Measurements from ENCODE around the gene TBC1D9B. TPM values are rescaled to one million over a fixed set of nuclear protein-coding genes. Genes with fewer than 3 reads are reported as not detected.

TBC1D9B gene
- total RNA-seq, 1 experiment from 2014 or later = 70.9 TPM

- H3K27ac Mint-ChIP-seq = peak overlapping the region; percentile 53; the same call in 1 of the 2 replicates
- H3K4me3 Mint-ChIP-seq = no peak overlapping the region
- no peak for TF ChIP-seq ZNF396 (CRISPR knock-in tag; IDR thresholded peaks at IDR 0.05; ENCODE audit: borderline replicate concordance)
- TF ChIP-seq, protein P1, sequence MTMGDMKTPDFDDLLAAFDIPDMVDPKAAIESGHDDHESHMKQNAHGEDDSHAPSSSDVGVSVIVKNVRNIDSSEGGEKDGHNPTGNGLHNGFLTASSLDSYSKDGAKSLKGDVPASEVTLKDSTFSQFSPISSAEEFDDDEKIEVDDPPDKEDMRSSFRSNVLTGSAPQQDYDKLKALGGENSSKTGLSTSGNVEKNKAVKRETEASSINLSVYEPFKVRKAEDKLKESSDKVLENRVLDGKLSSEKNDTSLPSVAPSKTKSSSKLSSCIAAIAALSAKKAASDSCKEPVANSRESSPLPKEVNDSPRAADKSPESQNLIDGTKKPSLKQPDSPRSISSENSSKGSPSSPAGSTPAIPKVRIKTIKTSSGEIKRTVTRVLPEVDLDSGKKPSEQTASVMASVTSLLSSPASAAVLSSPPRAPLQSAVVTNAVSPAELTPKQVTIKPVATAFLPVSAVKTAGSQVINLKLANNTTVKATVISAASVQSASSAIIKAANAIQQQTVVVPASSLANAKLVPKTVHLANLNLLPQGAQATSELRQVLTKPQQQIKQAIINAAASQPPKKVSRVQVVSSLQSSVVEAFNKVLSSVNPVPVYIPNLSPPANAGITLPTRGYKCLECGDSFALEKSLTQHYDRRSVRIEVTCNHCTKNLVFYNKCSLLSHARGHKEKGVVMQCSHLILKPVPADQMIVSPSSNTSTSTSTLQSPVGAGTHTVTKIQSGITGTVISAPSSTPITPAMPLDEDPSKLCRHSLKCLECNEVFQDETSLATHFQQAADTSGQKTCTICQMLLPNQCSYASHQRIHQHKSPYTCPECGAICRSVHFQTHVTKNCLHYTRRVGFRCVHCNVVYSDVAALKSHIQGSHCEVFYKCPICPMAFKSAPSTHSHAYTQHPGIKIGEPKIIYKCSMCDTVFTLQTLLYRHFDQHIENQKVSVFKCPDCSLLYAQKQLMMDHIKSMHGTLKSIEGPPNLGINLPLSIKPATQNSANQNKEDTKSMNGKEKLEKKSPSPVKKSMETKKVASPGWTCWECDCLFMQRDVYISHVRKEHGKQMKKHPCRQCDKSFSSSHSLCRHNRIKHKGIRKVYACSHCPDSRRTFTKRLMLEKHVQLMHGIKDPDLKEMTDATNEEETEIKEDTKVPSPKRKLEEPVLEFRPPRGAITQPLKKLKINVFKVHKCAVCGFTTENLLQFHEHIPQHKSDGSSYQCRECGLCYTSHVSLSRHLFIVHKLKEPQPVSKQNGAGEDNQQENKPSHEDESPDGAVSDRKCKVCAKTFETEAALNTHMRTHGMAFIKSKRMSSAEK (CRISPR knock-in tag; IDR thresholded peaks at IDR 0.05; ENCODE audit: borderline replicate concordance) = no peak
- TF ChIP-seq TP53 (CRISPR knock-in tag; IDR thresholded peaks at IDR 0.05) = no peak
- no peak for TF ChIP-seq ERG (CRISPR knock-in tag; IDR thresholded peaks at IDR 0.05)
- no peak for TF ChIP-seq GRHL2 (CRISPR knock-in tag; IDR thresholded peaks at IDR 0.05; ENCODE audit: insufficient replicate concordance, severe bottlenecking)
- TF ChIP-seq NR1H2 (CRISPR knock-in tag; IDR thresholded peaks at IDR 0.05) = no peak
- no peak for TF ChIP-seq ZMAT4 (CRISPR knock-in tag; IDR thresholded peaks at IDR 0.05)
- no peak for TF ChIP-seq ZNF219 (CRISPR knock-in tag; IDR thresholded peaks at IDR 0.05; ENCODE audit: borderline replicate concordance)
- no peak for TF ChIP-seq HMGA2 (CRISPR knock-in tag; IDR thresholded peaks at IDR 0.05)
- TF ChIP-seq ELF4 (CRISPR knock-in tag; IDR thresholded peaks at IDR 0.05; ENCODE audit: low read depth) = no peak
- TF ChIP-seq FOXJ3 (CRISPR knock-in tag; IDR thresholded peaks at IDR 0.05; ENCODE audit: borderline replicate concordance) = no peak
- no peak for TF ChIP-seq RORB (CRISPR knock-in tag; IDR thresholded peaks at IDR 0.05)
- TF ChIP-seq, protein P2, sequence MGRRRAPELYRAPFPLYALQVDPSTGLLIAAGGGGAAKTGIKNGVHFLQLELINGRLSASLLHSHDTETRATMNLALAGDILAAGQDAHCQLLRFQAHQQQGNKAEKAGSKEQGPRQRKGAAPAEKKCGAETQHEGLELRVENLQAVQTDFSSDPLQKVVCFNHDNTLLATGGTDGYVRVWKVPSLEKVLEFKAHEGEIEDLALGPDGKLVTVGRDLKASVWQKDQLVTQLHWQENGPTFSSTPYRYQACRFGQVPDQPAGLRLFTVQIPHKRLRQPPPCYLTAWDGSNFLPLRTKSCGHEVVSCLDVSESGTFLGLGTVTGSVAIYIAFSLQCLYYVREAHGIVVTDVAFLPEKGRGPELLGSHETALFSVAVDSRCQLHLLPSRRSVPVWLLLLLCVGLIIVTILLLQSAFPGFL (CRISPR knock-in tag; IDR thresholded peaks at IDR 0.05; ENCODE audit: borderline replicate concordance) = no peak
- no peak for TF ChIP-seq ZNF317 (CRISPR knock-in tag; IDR thresholded peaks at IDR 0.05; ENCODE audit: borderline replicate concordance, low read depth)
- TF ChIP-seq ZNF416 (CRISPR knock-in tag; IDR thresholded peaks at IDR 0.05) = no peak
- TF ChIP-seq SP1 (CRISPR knock-in tag; conservative IDR thresholded peaks at IDR 0.05) = no peak
- TF ChIP-seq ZNF263 (CRISPR knock-in tag; IDR thresholded peaks at IDR 0.05; ENCODE audit: low read depth) = no peak
- TF ChIP-seq ZNF138 (CRISPR knock-in tag; conservative IDR thresholded peaks at IDR 0.05) = no peak
- POLR2A ChIA-PET = no interaction called here
- H3K36me3 Mint-ChIP-seq = peaks cover 37% of the 10 kb centered on the region
- ATAC-seq (no peak), DNase-seq (ENCODE audit: low spot score) (no peak)
- no peaks in the 10 kb centered on the region for H3K9me3 Mint-ChIP-seq
- no peaks in the 10 kb centered on the region for H3K4me1 Mint-ChIP-seq
- H3K27me3 Mint-ChIP-seq (ENCODE audit: low read depth) = no peaks in the 10 kb centered on the region
- CTCF ChIA-PET = no interaction called here
Measured at GRCh38 chr5:179872828-179873575, 34.7 kb downstream of the TBC1D9B start.
